GM19468 (cell line): Measurements from ENCODE around the gene RGS3.
"Not testable (repeated sequence)": the region's sequence is repeated elsewhere in the genome, so short reads cannot be mapped to it uniquely, and the experiment has no call there.

ENCODE experiments used
- ATAC-seq: cut with Tn5 transposase; IDR thresholded peaks from one replicate; pipeline ENCODE4 v1.9.1; 2021; ENCODE audit warnings: mild to moderate bottlenecking, moderate library complexity, moderate number of reproducible peaks; ENCODE audit not compliant: unreplicated experiment; ENCODE audit errors: extremely low read depth

RGS3 gene

DNA sequence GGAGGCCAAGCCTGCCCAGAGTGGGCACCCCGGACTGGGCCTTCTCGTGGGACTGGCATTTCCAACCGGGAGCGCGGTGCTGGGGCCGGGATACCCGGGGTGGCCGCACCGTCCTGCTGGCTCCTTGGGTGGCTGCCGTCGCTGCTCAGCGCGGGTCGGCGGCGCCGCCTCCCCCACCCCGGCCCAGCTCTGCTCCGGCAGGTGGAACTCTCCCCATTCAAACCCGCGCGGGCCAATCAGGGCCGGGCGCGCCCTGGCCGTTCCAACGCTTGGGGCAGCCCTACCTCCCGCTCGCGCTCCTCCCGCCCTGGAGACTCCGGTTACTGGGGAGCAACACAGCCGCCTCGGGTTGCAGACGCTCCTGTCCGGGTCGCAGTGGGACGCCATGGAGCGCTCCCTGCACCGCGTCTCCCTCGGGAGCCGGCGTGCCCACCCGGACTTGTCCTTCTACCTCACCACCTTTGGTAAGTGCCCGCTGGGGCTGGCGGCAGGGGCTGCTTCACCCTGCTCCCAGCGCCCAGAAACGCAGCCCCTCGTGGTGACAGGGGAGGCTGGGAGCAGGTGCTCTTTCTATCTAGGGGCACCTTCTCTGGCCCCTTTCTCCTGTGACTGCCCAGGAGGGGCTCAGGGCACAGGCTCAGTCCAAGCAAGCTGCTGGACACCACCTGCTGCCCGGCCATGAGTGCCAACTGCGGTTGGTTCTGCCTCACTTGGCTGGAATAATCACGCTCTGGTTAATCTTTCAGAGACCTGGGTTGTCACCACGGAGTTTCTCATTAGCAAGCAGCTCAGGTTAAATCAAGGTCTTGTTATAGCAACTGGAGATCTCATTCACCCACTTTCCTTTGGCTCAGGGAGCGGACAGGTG lies at the start of gene RGS3:
Gene RGS3 (plus strand): TSS at position 310 of the 868 bp plus-strand sequence. CDS start 76 bp downstream, at position 386.
- no peak for ATAC-seq

DNA sequence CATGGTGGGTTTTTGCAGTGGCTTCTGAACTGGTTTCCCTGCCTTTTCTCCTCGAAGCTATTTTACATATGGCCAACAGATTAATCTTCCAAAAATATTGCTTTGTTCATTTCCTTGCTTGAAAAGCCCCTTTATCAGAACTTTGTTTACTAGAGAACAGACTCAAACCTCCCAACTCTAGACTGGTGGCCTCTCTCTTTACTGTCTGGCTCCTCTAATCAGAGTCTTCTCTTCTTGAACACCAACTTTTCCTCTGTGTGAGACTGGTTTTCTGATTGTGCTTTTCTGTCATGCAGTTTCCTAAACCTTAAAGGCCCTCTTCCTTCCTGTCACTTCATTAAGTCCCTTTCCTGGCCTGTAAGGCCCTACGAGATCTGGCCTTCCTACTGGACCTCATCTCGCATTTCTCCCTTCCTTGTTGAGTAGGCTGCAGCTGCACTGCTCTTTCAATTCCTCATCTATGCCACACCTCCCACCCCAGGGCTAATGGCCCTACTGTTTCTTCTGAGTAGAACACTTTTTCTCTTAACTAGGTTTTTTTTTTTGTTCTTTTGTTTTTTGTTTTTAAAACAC lies 47.3 kb upstream of the RGS3 start:
- ATAC-seq: peak; percentile 12

DNA sequence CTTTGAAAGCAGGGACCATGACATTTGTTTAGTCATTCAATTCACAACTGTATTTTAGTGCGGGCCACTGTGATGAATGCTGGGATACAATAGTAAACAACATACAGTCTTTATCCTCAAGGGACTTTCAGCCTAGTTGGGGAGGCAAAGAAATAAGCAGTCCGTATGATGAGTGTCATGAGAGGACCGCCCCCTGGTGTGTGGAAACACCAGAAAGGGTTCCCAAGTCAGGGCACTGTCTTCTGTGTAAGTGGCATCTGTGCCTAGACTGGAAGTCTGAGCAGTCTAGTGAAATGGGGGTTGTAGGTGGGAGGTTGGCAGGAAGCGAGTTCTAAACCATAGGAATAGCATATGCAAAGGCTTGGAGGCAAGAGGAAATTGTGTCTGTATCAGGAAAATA lies 46.2 kb upstream of the RGS3 start:
- no peak for ATAC-seq

DNA sequence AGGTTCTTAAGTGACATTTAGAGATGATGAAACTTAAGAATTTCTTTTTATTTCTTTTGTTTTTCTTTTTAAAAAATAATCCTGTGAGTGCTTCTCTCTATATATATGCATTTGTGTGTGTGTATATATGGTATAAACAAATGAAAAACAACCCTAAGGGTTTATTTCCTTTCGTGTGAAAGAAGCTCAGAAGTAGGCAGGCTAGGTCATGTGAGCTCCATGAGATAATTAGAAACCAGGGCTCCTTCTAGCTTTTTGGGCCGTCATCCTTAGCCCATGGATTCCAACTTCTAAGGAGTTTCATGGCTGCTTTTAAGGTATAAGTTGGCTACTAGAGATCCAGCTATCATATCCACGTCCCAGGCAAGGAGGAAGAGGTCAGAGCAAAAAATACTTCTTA lies 41.8 kb upstream of the RGS3 start:
- no peak for ATAC-seq

DNA sequence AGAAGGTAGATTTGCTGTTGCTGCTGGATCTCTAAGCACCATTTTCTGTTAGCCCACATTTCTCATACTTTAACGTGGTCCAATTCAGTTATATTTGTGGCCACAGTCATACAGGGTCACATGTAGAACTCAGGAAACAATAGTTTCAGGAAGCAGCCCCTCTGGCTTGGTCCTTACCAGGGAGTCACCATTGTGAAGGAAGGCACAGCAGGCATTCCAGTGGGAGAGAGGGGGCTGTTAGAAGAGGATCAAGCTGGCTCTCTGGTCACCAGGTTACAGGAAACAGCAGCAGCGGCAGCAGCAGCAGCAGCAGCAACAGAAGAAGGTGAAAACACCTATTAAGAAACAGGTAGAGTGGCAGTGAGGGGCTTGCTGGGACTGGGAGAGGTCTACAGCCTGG lies 38.5 kb upstream of the RGS3 start:
- no peak for ATAC-seq

DNA sequence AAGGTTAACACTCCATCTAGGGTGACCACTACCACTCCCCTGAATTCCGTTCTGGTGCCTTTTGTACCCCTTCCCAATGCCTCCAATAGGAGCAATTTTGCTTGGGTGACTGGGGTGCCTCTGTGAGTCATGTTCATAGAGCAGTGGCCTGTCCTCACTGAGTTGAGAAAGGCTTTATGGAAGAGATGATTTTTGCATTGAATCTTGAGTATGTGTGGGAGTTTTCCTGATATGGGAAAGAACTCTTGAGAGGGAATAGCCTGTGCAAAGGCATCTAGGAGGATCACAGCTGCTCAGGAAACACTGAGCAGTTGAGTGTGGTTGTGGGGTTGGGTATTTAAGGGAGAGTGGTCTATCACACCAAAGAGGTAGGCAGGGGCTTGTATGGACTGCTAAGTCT lies 36.8 kb upstream of the RGS3 start:
- no peak for ATAC-seq

DNA sequence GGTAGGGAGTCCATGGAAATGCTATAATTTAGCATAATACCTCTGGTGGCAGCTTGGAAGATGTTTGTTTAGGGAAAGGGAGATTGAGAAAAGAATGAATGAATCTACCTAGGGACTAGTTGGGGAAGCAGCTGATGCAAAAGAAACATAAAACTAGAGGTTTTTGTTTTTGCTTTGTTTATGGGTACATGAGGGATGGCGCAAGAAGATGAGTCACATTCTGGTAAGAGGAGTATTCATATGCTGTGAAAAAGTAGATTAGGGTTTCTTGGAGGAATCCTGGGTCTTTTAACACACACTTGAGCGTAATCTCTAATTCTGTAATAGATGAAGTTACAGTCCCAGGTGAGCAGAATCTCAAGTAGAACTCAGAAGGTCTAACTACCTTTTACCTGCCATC lies 35.9 kb upstream of the RGS3 start:
- no peak for ATAC-seq

DNA sequence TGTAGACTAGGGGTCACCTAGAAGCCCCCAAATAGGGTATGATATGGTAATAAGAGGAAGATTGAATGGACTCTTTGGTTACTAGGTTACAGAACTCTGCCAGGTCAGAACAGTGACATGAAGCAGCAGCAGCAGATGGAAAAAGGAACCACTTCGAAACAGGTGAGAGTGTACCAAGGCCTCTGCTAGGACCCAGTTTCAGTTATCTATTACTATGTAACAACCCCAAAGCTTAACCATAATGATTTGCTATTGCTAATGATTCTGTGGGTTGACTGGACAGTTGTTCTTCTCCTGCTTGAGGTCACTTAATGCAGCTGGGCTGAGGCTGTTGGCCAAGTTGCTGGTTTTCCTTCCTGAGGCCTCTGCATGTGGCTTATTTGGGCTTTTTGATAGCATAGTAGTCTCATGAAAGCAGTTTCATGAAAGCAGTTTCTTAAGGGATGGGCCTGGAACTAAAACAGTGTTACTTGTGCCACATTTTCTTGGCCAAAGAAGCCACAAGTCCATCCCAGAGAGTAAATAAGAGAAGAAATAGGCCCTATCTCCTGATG lies 35.4 kb upstream of the RGS3 start:
- no peak for ATAC-seq

DNA sequence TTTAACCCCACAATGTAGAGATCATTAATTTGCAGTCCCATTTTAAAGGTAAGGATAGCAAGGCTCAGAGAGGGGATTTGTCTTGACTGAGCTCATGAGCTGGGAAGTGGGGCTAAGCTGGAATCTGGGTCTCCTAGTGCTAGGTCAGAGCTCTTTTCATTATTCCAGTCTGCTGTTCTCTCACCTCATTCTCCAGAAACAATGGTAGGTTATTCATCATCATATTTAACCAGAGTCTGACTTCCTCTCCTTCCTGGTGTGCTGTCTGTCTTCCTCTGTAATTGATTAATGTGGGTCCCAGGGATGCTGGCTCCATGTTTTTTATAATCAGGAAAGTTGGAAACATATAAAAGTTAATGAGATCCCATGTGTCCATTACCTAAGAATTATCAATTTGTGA lies 32.3 kb upstream of the RGS3 start:
- ATAC-seq: no peak

DNA sequence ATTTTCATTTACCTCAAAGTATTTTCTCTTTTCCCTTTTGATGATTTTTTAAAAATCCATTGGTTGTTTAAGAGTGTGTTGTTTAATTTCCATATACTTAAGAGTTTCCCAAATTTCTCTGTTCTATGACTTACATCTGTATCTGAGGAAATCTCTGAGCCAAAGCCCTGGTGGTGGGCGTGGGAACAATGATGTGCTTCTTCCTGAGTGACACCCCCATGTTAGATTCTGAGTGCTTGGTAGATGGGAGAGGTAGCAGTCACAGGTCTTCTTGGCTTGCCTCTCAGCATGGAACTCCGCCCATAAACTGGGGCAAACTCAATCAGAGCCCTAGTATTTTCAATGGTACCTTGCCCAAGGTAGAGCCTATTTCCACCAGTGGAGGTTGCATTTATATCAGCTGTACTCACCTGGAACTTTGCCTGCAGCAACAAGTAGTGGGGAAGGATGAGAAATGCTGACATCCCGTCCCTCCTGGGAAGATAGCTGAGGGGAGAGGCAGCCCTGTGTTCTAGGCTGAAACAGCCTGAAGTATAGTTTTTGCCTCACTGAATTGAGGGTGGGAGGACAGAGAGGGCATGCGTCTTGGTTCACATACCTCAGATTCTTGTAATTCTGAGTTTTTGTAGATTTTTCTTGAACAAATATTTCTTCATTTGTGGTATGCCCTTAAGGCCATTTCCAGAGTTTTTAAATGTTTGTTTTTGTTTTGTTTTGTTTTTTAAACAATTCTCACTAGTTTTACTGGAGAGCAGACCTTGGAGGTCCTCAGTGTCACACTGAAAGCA lies 26.6 kb upstream of the RGS3 start:
- ATAC-seq: no peak

DNA sequence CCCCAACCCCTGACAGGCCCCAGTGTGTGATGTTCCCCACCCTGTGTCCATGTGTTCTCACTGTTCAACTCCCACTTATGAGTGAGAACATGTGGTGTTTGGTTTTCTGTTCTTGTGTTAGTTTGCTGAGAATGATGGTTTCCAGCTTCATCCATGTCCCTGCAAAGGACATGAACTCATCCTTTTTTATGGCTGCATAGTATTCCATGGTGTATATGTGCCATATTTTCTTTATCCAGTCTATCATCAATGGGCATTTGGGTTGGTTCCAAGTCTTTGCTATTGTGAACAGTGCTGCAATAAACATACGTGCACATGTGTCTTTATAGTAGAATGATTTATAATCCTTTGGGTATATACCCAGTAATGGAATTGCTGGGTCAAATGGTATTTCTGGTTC lies 25.8 kb upstream of the RGS3 start:
- ATAC-seq: not testable (repeated sequence)

DNA sequence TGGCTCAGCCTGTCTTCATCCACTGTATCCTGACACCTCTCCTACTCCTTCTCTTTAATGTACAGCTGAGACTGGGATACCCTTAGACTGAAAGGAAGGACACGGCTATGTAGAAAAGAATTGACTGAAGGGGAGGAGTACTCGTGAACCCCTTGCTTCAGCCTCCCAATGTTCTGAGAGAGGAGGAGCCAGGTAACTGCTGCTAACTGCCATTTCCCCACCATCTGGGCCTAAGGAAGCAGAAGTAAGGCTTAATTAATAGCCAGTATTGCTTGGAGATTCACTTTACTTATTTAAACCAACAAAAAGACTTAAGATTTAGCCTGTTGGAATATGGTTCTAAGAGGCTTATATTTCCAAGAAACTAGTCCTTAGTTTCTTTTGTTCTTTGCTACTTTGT lies 18.8 kb upstream of the RGS3 start:
- no peak for ATAC-seq

DNA sequence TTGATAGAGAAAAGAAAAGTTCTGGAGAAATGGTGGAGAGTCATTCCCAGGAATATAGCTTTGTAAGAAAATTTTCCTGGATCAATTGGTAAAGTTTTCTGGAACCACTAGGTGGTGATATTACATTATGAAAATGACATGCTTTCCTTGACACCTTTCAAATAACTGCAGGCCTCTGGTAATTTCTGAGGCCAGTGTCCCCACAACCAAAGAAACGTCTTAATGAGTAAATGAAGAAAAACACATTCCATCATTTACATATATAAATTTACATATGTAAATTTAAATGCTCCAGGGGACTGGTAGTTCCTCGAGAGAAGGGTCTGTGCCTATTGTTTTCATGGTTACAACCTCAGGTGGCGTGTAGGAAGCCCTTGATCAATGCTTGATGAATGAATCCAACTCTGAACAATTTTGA lies 17.2 kb upstream of the RGS3 start:
- ATAC-seq: no peak

DNA sequence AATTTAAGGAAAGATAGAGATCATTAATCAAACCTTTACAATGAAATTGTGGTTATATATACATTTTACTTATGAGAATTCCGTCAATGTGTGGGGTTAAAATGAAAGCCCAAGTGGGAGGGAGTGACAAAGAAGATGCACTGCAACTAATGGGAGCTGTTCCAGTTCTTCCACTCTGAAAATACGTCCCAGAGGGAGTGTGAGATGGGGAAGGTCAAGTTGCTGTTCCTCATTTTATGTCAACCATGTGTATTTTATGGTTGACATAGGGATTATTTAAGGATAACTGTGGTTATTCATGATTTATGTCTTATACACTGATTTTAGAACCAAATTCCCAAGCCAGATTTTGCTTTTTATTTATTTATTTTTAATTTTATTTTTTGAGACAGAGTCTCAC lies 14.2 kb upstream of the RGS3 start:
- no peak for ATAC-seq

DNA sequence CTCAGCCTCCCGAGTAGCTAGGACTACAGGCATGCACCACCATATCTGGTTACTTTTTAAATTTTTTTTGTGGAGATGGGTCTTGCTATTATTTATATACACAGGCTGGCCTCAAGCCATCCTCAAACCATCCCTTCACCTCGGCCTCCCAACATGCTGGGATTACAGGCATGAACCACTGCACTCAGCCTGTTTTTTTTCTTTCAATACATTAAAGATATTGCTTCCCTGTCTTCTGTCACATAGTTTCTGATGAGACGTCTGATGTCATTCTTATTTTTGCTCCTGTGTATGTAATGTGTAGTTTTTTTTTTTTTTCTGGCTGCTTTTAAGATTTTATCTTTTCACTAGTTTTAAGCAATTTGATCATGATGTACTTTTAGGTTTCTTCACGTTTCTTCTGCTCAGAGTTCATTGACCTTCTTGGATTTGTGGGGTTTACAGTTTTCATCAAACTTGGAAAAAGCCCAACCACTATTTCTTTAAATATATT lies 11.4 kb upstream of the RGS3 start:
- no peak for ATAC-seq

DNA sequence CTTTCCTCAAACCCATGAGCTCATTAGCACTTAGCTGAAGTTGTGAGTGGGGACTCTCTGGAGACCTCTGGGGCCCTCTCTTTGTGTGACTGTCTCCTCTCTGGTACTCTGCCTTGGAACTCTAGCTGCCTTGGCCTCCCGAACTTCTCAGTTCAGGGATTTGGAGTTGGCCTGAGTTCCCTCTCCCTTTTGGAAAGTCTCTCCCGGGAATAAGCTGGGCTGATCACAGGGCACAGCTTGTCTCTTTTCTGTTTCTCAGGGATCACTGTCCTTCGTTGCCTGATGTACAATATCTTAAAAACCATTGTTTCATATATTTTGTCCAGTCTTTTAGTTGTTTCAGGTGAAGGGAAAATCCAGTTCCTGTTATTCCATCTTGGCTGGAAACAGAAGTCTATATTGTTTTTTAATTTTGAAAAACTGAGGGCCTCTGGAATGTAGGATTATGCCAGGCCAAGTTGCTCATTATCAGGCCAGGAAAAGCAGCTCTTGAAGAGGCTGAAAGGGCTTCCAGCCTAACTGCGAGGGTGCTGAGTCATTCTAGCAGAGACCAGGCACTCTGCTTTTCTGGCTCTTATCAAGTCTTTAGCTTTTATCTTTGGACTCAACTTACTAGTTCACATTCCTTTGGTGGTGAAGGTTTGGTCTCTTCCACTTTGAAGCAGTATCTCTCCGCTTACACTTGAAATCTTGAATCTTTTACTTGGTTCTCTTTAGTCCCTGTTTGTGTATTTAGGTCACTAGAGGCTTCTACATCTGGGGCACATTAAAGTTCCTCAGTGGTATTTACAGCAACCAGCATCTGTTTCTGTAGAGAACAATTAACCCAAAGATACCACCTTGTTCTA lies 8.4 kb upstream of the RGS3 start:
- no peak for ATAC-seq

DNA sequence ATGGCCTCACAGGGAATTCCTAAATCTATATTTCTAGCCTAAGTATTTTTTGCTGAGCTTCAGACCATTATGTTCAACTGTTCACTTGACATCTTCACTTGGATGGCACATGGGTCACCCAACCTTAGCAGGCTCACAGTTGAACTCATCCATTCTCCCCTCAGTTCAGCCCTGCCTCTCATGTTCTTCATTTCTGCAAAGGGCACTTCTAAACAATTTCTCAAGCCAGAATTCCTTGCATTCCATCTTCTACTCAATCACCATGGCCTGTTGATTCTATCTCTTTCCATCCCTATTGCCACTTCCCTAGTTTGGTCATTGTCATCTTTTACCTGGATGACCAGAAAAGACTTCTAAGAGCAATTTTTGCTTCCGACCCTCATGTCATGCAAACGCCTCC lies 7.3 kb upstream of the RGS3 start:
- no peak for ATAC-seq

DNA sequence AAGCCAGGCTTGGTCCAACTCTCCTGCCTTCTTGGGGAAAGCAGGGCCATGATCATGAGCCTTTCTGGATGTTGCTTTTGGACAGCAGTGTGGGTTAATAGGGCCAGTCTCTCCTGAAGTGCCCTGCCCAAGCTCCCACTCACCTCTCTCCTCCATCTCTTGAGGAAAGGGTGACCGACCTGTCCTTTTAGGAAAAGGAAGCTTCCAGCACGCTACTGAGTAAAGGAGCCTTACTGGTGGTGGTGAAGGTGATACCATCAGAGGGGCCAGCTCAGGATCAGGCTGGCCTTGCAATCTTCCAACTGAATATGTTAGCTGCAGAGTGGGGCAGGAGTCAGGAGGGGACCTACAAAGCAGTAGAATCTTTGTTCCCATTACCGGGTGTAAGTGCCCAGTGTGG lies 2.2 kb upstream of the RGS3 start:
- no peak for ATAC-seq

DNA sequence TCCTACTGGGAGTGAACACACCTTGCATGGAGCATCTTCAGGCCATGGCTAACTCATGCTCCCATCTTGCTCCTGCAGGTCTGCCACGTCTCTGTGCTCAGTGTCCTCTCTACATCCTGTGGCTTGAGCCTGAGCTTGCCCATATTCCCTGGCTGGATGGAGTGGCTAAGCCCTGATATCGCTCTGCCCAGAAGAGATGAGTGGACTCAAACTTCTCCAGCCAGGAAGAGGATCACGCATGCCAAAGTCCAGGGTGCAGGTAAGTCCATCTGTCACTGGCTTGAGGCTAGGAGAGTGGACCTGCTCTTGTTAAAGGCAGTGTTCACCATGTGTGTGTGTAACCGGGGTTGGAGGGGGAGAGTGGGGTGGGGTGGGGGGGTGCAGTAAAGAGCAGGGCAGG lies 1.6 kb upstream of the RGS3 start:
- no peak for ATAC-seq

DNA sequence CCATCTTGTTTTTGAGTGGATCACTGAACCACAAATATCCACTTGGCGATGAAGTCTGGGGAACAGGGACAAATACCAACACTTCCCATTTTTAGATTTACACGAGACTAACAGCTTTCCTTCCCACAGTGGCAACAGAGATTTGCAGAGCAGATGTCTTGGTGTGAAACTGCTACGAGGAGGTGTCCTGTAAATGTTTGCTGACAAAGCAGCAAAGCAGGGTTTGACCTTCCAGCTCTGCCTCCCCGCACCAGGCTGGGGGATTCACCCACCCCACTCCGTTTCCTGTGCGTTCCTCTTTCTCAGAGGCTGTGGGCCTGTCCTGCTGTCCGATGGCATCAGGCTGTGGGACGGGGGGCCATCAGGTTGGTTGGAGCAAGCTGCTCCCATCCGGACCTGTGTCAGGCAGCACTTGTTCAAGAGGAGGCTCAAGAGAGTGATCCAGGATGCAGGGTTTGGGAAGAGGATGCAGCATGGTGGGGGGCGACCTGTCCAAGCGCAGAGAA lies 693 bp upstream of the RGS3 start:
- ATAC-seq: no peak
